IPS DF 4.7 (cell line): Measurements from ENCODE around the gene HAP1.
"Not testable (repeated sequence)": the region's sequence is repeated elsewhere in the genome, so short reads cannot be mapped to it uniquely, and the experiment has no call there.

Experiments
- DNase-seq: peaks from one replicate; pipeline ENCODE4 v3.0.0-alpha.2; 2013; ENCODE audit warnings: low spot score; ENCODE audit errors: extremely low read depth

The HAP1 gene

DNA sequence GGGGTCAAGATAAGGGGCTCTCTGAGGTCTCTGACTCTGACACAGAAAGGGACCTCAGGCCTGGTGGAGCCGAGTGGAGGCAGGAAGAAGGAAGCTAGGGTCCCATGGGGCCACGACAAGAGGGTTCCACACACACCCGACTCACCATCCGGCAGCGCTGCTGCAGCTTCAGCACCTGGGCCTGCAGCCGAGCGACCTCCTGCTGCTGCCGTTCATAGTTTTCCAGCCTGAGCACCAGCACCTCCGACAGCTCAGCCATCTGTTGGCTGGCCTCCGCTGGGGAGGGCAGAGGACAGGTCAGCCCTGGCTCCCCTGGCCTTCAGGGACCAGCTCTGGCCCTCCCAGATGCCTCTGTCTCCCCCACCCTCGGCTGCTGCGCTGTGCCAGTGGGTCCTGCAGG lies 6.4 kb downstream of the HAP1 start:
- DNase-seq = no peak

DNA sequence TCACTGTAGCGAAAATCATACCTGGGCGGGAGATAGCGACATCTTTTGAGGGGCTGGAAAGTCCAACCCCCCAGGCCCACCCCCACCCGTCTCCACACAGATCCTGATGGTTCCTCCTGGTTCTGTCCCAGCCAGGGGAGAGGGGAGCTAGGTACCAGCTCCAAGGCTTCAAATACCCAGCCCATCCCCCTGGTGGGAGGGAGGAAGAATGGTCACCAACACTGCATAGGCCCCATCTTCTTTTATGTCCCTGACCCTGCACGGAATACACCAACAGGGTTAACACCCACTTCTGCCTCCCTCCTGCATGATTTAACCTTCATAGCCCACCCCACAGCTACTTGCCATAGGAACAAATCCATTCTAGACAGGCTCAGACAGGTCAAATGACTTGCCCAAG lies 9.3 kb downstream of the HAP1 start:
- DNase-seq = no peak

DNA sequence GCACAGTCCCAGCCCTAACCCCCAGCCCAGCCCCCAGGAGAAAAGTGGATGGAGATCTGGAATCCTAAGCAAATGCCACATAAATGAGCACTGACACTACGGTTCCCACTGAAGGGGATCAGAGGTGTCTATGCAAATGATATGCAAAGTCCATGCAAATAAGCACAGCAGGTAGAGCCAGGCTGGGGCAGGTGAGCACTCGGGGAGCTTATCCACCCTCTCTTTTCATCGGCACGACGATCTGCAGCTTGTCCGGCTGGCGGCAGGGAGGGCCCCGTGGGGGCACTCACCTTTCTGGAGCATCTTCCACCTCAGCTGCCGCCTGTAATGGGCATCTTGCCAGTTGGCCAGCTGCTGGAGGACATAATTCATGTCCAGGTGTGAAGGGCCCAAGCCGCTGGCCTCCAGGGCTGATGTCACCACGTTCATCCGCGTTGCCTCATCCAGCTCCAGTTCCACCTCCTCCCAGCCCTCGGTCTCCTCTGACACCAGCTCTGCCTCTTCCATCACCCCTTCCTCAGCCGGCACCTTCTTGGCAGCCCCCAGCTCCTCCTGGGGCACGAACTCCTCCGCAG lies 9.9 kb downstream of the HAP1 start:
- DNase-seq = no peak

DNA sequence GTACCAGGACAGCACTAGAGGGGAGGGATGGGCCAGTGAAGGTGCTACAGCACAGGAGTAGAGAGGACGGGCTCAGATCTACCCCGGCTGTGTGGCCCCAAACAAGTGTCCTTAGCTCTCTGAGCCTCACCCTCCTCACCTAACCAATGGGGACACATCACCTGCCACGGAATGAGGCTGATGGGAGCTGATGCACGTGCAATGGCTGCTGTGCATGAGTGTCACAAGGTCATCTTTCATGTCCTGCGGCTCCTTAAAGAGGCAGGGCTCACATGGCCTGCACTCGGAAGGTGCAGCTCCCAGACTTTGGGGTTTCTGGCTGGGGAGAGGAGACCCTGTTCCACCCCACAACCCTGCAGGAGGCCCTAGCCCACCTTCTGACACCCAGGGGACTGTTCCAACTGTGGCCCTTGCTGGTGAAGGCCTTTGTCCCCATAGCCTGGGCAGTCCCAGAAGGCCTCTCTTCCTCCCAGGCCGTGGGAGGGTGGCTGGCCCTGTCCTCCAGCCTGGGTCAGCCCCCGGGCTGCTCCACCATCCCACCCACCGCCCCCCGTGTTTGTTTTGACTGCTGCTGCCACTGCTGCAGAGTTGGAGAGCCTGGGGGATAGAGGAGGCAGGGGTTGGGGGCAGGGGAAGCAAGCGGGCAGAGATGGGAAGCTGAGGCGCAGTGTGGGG lies 10.5 kb downstream of the HAP1 start:
- DNase-seq = no peak

DNA sequence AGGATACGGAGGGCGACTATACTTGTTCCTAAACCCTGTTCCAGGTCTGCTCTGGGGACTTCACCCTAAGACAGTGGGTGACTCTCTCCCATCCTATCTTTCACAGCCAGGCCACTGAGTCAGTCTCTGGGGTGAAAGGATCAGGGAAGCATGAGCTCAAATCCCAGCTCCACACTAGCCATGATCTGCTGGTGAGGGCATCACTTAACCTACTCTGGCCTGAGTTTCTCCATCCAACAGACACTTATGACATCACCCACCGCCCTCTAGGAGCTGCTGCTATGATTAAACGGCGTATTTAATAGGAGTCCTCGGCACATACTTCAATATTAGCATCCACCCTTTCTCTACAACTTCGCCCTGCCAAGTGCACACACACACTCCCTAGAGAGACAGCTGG lies 12.2 kb downstream of the HAP1 start:
- no peak for DNase-seq

DNA sequence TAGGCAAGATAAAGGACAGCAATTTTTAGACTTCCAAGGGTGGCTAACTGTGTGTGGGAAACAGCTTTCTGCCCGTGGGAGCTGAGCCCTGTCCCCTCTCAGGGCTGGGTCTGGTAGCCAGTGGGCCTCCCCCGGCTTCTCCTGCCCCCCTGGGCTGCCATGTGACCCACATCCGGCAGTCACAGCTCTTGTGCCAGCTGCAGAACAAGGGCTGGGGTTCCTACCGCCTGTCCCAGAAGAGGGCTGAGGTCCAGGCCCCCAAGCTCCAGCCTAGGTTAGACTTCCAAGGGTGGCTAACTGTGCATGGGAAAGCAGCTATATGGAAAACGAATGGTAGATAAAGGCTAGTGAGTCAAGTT lies 16.2 kb downstream of the HAP1 start:
- no peak for DNase-seq

DNA sequence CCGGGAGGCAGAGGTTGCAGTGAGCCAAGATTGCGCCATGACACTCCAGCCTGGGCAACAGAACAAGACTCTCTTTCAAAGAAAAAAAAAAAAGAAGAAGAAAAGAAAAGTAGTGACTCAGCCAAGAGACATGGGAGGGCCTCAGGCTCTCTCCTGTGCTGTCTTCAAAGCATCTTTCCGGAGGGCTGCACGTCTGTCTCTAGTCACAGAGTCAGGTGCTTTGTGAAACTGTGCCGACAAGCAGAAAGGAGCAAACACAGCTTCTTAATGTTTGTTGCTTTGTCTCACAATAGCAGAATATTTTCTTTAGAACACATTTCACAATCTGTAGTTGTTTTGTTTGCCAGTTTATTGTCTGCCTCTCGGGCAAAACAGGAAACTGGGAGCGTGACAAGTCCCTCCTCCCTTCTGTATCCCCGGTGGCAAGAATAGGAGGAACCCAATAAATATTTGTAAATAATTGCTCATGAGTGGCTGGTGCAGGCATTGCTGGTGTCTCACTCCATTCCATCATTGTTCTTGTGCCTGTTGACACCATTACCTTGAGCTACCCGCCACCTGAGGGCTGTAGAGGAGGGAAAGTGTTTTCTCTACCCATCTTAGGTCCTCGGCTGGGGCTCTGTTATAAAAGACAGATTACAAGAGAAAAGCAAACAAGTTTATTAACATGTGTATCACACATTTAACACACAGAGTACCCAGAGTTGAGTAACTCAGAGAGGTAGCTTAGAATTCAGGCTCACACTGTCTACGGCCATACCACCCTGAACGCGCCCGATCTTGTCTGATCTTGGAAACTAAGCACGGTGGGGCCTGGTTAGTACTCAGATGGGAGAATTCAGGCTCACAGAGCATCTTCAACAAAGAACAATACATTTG lies 16.8 kb downstream of the HAP1 start:
- DNase-seq = no peak

DNA sequence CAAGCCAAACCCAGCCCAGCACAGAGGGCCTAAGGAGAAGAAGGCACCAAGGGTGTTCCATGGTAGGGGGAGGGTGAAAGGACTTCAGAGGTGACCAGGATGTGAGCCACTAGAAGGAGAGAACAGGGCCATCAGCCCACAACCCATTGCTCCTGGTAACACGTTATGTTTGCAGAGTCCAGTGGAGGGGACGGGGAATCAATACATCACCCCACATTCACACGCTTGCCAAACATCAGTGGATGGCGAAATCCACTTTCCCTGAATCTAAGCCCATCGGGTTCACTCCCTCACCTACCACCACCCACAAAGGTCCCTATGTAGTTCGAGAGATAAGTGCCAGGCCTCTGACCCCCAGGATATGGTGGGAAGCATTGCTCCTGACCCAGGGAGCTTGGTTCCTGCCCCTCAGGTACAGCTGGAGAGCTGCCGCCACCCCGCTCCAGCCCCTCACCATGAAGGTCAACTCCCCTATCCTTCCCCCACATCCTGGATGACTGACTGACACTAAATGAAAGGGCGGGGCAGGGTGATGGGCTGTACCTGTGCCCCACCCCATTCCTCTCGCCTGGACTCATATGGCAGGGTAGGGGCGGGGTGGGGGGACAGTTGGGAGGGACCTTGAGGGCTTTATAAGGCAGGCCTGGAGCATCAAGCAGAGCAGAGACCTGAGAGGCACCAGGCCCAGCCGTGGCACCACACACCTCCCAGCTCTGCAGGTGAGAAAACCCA lies 22.6 kb downstream of the HAP1 start, which contains the start of gene GAST:
TSS of gene GAST (plus strand) at position 663 of the 732 bp plus-strand sequence. CDS start 3,106 bp downstream, outside the sequence.
- DNase-seq = no peak

DNA sequence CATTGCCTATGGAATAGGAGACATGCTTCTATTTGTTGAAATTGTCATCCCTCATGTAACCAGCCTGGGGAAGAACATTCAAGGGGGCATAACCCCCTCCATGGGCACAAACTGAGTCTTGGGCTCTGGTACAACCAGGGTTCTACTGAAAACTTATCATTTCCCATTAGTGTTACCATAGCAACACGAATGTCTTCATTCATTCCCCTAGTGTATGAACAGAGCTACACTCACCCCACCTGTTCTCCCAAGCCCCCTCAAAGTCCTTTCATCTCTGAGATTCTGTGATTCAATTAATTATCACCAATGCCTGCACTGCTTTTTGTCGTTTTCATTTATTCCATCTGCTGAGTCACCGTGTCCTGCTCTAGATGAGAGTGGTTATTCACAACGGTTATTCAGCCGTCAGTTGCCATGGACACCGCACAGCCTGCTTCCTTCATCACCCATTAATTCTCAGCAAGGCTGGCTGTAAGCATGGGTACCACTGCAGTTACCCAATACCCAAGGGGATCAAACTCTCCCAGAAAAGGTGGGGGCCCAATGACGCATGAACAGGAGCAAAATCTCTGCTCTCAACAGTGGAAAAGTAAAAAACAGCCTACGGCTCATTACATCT lies 23.9 kb downstream of the HAP1 start:
- no peak for DNase-seq

DNA sequence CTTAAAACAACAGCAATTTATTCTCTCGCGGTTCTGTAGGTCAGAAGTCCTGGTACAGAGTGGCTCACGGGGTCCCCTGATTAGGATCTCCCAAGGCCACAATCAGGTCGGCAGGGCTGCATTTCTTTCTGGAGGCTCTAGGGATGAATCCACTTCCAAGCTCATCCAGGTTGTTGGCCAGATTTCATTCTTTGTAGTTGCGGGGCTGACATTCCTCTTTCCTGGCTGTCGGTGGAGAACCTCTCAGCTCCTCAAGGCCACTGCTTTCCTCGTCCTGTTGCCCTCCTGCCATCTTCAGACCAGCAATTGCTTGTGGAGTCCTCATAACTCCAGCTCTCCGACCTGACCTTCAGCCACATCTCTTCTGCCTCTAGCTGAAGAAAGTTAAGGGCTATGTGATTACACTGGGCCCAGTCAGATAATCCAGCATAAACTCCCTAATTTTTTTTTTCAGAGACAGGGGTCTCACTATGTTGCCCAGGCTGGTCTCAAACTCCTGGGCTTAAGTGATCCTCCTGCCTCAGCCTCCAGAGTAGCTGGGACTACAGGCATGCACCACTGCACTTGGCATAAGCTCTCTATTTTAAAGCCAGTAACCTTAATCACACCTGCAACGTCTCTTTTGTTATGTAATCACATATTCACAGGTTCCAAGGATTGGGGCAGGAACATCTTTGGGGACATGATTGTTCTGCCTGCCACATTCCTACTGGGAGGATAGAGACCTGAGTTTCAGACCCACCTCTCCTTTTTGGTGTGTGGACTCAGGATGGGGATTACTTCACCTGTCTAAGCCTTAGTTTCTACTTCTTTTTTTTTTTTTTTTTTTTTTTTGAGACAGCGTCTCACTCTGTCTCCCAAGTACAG lies 26.4 kb downstream of the HAP1 start:
- DNase-seq = no peak

DNA sequence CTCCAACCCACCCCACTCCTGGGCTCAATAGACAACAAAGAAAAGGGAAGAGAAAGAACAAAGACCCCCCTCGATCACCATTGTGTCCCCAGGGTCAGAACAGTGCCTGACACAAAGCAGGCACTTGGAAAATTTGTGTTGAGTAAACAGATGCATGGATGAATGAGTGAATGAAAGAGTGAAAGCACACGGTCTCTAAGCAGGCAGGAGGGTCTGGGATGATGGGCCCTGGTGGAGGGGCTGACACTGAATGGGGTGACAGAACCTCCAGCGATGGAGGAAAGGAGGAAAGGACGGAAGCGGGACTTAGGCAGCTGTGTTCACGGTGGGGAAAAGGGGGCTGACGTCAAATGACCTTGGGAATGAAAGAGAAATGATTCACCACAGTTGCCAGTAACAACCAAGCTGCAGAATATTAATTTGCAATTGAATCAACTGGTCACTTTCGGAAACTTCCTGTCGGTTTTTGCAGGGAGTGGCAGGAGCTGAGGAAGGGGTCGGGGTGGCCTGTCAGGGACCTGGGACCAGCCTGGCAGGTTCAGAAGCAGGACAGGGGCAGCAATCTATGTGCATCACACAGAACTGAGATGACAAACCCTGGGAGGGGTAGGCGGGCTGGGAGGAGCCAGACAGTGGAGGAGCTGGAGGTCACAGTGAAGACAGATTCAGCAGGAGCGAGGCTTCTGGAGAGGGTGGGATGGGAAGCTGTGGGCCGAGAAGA lies 29.0 kb downstream of the HAP1 start:
- no peak for DNase-seq

DNA sequence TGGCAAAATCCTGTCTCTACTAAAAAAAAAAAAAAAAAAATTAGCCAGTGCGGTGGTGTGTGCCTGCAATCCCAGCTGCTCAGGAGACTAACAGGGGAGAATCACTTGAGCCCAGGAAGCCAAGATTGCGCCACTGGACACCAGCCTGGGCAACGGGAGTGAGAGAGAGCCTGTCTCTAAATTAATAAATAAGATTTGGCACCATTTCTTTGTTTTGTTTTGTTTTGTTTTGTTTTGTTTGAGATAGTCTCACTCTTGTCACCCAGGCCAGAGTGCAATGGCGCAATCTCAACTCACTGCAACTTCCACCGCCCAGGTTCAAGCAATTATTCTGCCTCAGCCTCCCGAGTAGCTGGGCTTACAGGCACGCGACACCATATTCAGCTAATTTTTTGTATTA lies 31.7 kb downstream of the HAP1 start:
- no peak for DNase-seq

DNA sequence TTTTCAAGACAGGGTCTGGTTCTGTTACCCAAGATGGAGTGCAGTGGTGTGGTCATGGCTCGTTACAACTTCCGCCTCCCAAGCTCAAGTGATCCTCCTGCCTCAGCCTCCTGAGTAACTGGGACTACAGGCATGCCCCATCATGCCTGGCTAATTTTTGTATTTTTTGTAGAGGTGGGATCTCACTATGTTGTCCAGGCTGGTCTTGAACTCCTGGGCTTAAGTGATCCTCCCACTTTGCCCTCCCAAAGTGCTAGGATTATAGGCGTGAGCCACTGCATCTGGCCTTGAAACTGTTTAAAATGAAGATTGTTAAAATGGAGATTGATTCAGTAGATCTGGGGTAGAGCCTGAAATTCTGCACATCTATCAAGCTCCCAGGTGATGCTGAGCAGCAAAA lies 33.6 kb downstream of the HAP1 start:
- not testable (repeated sequence) for DNase-seq

DNA sequence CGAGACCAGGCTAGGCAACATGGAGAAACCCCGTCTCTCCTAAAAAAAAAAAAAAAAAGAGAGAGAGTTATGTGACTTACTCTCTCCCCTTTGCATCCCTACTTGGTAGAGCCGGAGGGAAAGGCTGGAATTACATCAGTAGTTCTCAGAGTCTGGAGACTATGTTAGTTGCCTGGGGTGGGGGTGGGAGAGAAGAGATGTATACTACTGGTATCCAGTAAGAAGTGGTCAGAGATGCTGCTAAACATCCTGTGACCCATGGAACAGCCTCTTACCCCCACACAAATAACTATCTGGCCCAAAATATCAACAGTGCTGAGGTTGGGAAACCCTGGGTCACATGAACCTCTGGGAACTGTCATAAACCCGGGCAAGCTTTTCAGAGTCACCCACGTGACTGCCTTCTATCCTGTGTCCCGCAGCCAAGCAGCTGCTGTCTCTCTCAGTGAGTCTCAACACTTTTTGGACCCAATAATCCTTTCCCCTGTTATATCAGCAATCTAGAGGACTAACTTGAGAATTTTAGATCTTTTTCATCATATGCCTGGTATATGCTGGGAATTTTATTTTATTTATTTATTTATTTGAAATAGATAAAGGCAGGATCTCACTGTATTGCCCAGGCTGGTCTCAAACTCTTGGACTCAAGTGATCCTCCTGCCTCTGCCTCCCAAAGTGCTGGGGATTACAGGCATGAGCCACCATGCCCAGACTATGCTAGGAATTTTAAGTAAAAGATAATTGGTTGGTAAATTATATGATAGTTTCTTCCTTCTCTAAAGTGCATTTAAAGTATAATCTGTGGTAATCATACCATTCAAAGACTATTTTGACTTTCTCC lies 37.1 kb downstream of the HAP1 start:
- DNase-seq = no peak

DNA sequence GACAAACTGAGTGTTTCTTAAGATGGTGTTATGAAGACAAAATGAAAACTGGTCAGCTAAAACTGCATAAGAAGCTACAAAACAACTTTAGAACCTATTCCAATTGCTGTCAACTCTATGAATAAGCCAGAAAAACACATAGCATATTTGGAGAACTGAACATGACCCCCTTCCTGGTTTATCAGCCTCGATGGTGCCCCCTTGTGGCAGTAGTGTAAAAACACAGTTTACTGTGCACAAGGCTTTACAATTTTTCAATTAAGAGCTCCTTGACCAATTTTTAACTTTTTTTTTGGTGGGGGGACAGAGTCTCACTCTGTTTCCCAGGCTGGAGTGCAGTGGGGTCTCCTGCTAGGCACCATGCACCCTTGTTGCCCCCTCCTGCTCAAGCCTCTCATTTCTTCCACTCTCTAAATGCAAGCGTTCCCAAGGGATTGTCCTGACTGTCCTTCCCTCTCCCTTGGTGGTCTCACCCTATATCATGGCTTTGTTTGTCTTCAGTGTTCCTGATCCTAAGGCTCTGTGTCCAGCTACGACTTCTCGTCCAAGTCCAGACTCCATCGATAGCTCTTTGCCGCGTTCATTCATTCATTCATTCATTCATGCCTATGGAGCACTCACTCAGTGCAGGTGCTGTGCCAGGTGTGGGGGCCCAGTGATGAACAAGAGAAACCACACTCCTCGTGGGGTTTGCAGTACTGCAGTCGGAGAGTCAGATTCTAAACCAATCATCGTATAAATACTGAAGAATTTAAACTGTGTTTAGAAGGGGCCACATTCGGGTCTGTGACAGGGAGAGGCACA lies 38.3 kb downstream of the HAP1 start:
- no peak for DNase-seq

DNA sequence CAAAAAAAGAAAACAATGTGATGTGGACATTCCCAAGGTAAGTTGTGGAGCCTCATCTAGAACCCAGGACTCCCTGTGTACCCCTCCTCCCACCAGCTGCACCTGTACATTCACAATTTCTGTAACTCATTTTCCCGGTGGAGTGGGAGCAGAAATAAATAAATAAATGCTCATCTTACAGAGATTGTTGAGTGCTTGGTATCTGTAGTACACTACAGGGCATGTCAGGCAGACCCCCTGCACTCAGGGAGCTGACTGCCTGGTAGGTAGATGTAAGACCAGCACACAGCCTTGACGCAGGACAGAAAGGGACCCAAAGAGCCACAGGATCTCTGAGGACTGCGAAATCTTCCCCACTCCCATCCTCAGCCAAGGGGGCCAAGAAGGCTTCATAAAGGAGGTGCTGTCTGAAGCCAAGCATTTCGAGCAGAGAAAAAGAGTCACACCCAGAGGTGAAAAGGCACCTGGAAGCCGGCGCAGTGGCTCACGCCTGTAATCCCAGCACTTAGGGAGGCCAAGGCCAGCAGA lies 39.2 kb downstream of the HAP1 start:
- no peak for DNase-seq

DNA sequence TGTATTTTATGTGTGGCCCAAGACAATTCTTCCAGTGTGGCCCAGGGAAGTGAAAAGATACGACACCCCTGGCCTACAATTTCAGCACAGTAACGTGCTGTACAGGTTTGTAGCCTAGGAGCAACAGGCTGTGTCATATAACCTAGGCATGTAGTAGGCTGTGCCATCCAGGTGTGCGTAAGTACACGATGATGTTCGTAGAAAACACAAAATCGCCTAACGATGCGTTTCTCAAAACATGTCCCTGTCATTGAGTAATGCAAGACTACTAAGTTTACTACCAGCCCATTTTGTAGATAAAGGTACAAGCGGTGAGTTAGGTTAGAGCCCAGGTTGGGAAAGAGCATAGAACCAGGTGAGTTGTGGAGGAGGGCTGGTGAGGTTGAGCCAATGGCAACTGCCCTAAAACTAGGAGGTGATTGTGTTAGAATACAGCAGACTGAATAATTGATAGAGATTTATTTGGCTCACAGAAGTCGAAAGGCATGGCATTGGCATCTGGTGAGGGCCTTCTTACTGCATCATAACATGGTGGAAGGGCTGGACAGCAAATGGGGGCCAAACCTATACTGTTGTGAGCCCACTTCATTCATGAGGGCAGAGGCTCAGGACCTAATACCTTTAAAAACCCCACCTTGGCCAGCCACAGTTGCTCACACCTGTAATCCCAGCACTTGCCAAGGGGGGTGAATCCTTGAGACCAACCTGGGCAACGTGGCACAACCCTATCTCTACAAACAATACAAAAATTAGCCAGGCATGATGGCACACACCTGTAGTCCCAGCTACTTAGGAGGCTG lies 41.5 kb downstream of the HAP1 start:
- no peak for DNase-seq
